Kidney (tissue), 14 donors: ENCODE results near the gene GATB. TPM values are rescaled to one million over a fixed set of nuclear protein-coding genes. Genes with fewer than 3 reads are reported as not detected.

Experiments
- DNase-seq, 5 donors: peaks; one replicate each; pipeline ENCODE4 v3.0.0-alpha.2; 2013 to 2020
- FAIRE-seq: peaks from 2 replicates; lab custom pipeline; 2012; peaks lifted over from hg19 to GRCh38; lab: Jason Lieb, UNC
- H3K27ac ChIP-seq, 2 donors: one replicate each; pipeline ENCODE4 v1.7.0; 2013; ENCODE audit warnings: low read depth in 2 of 2, low read length in 2 of 2, inconsistent platforms in 1 of 2
- H3K27me3 ChIP-seq: one replicate; pipeline ENCODE4 v1.7.1; 2013; ENCODE audit warnings: low read length, inconsistent platforms; ENCODE audit not compliant: control insufficient read depth, insufficient read depth
- H3K36me3 ChIP-seq, 3 donors: one replicate each; pipeline versions ENCODE4 v1.7.0 to v1.7.1; 2013; ENCODE audit warnings: low read length in 3 of 3, control low read depth in 1 of 3, inconsistent platforms in 1 of 3; ENCODE audit not compliant: insufficient read depth in 3 of 3, control insufficient read depth in 2 of 3
- H3K4me1 ChIP-seq, 3 donors: one replicate each; pipeline versions ENCODE4 v1.7.0 to v1.7.1; 2013; ENCODE audit warnings: low read length in 3 of 3, inconsistent platforms in 1 of 3, low read depth in 1 of 3; ENCODE audit not compliant: control insufficient read depth in 2 of 3, insufficient read depth in 2 of 3
- H3K4me3 ChIP-seq, 3 donors: one replicate each; pipeline versions ENCODE4 v1.7.0 to v1.8.1; 2013; ENCODE audit warnings: low read length in 3 of 3, control low read depth in 1 of 3, inconsistent platforms in 1 of 3
- H3K9ac ChIP-seq, 3 donors: one replicate each; pipeline versions ENCODE4 v1.7.0 to v1.7.1; 2013; ENCODE audit warnings: low read length in 3 of 3, control low read depth in 1 of 3, inconsistent platforms in 1 of 3
- H3K9me3 ChIP-seq, 3 donors: one replicate each; pipeline versions ENCODE4 v1.7.0 to v1.7.1; 2013; ENCODE audit warnings: low read length in 3 of 3, control low read depth in 1 of 3, inconsistent platforms in 1 of 3; ENCODE audit not compliant: control insufficient read depth in 2 of 3, insufficient read depth in 1 of 3
- intact Hi-C: fragments of 100-400 bp; cut with DNase I; formaldehyde crosslinking; loops from one replicate; pipeline ENCODE4 v1.11.1; 2022
- polyA plus RNA-seq: library from polyadenylated mRNA; stranded (reverse); fragments of 350-450 nt; fragmentation: Illumina TruSeq; extraction: RNeasy Lipid Tissue Mini Kit (QIAGEN cat#74804); gene quantifications from one replicate; pipeline ENCODE4 v1.2.3, GENCODE V29; 2014; ENCODE audit warnings: low read depth, low replicate concordance; ENCODE audit not compliant: insufficient read depth
- total RNA-seq: library from RNA; stranded (reverse); fragmentation: NEBNext Ultra II Directional; extraction: Animal tissue kit (Norgen Biotek cat#: 25700); gene quantifications from one replicate; pipeline ENCODE4 v1.2.1, GENCODE V29; 2021
- TF ChIP-seq, protein P1 (sequence below): IDR thresholded peaks from 3 replicates; pipeline ENCODE4 v1.5.1; 2012; ENCODE audit warnings: mild to moderate bottlenecking, moderate library complexity, borderline replicate concordance; ENCODE audit not compliant: insufficient read depth; ENCODE audit errors: extremely low read depth
- donor health status: control.
- donor health status: control.
- donor health status: control.
- donor health status: control.
- donor health status: control.
- donor health status: DM: yes; HTN: yes; CAD: no.
- donor health status: Normal renal cell carcinoma (clear cell type).

The GATB gene
- total and polyA plus RNA-seq, 2 donors from 2014 or later = 17.0 to 50.9 TPM

DNA sequence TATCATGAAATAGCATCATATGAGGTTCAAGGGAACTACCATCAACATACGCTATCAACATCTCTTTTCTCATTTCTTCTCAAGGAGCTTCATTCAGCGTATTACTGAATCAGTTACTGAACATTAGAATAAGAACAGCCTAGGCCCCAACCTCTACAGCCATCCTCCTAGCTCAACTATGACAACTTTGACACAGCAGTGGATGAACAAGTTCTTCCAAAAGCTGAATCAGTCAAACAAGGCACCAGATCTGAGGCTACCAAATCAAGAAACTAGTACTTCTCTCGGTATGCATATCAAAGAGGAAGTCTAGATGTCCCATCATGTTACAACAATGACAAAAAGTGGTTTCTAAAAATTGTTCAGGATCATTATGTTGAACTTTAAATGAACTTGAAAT, 57.4 kb downstream of the GATB start:
- no peaks in the 10 kb centered on the region for H3K4me1 ChIP-seq
- DNase-seq (no peak), FAIRE-seq (no peak)
- no peaks in the 10 kb centered on the region for H3K27me3 ChIP-seq
- TF ChIP-seq, protein P1, sequence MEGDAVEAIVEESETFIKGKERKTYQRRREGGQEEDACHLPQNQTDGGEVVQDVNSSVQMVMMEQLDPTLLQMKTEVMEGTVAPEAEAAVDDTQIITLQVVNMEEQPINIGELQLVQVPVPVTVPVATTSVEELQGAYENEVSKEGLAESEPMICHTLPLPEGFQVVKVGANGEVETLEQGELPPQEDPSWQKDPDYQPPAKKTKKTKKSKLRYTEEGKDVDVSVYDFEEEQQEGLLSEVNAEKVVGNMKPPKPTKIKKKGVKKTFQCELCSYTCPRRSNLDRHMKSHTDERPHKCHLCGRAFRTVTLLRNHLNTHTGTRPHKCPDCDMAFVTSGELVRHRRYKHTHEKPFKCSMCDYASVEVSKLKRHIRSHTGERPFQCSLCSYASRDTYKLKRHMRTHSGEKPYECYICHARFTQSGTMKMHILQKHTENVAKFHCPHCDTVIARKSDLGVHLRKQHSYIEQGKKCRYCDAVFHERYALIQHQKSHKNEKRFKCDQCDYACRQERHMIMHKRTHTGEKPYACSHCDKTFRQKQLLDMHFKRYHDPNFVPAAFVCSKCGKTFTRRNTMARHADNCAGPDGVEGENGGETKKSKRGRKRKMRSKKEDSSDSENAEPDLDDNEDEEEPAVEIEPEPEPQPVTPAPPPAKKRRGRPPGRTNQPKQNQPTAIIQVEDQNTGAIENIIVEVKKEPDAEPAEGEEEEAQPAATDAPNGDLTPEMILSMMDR = no peak
- no peak overlapping the region for H3K9ac ChIP-seq
- H3K9me3 ChIP-seq = no peaks in the 10 kb centered on the region
- intact Hi-C loops = no loop called here
- peaks cover 5 to 8% (median 5%) of the 10 kb centered on the region in 3 donors for H3K36me3 ChIP-seq
- no peak overlapping the region for H3K4me3 ChIP-seq
- H3K27ac ChIP-seq = no peak overlapping the region

DNA sequence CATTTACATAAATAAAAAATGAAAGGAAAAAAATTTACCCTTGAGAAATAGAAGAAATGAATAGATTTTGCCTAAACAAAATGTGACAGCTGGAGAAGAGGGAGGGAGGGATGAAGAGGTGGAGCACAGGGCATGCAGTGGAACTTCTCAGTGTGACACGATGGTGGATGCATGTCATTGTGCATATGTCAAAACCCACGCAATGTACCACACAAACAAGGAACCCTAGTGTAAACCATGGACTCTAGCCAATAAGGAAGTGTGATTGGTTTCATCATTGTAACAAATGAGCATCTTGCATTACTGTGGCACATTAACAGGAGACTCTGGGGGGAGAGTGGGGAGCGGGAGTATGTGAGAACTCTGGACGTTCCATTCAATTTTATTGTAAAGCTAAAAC, 58.6 kb downstream of the GATB start:
- H3K9me3 ChIP-seq = no peaks in the 10 kb centered on the region
- no peak overlapping the region for H3K9ac ChIP-seq
- no peak for DNase-seq
- H3K4me1 ChIP-seq = no peaks in the 10 kb centered on the region
- TF ChIP-seq, protein P1 = no peak
- intact Hi-C loops = no loop called here
- H3K36me3 ChIP-seq = peaks cover 5 to 6% (median 5%) of the 10 kb centered on the region in 3 donors
- no peak overlapping the region for H3K27ac ChIP-seq
- no peak for FAIRE-seq
- no peaks in the 10 kb centered on the region for H3K27me3 ChIP-seq
- H3K4me3 ChIP-seq = no peak overlapping the region

DNA sequence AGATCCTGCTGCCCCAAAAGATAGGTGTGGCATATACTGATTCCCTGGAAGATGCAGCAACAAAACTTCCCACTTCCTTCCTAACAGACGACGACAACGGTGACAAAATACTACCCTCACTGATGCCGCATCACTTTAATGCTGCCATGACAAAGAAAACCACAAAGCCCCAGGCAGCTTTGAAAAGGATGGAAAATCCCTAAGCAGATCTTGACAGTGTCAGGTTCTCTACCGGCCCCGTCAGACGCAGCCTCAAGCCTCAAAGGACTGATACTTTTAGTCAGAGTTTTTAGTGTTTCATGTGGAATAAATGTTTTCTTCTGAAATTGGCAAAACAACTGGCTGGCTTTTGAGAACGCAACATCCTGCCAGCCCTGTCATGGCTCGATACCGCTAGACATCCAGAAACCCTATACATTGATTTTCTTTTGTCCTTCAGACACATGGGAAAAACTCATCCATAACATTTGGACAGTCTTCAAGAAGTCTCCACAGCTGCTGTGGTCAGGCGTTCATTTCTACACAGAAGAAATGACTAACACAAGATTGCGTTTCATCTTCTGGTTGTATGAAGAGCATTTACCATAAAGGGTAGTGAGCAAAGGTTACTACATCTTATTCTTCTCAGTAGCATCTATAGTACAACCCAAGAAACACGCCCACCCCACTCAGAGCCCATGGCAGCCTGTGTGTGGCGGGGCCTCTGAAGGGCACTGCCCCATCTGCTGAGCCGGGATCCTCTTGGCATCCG, 60.1 kb downstream of the GATB start:
- no peak for FAIRE-seq
- DNase-seq = no peak
- intact Hi-C loops = no loop called here
- H3K36me3 ChIP-seq = peaks cover 5 to 6% (median 5%) of the 10 kb centered on the region in 3 donors
- H3K27me3 ChIP-seq = no peaks in the 10 kb centered on the region
- no peaks in the 10 kb centered on the region for H3K4me1 ChIP-seq
- TF ChIP-seq, protein P1 = no peak
- H3K9me3 ChIP-seq = no peaks in the 10 kb centered on the region
- no peak overlapping the region for H3K4me3 ChIP-seq
- no peak overlapping the region for H3K27ac ChIP-seq
- H3K9ac ChIP-seq = no peak overlapping the region
